Activated CD8-positive, alpha-beta memory T cell treated with anti-CD3 and anti-CD28 coated beads, Interleukin-2, amount 50 U/mL, for 48 hours (primary cell): ENCODE measurements around the gene MRNIP.
"Not testable (repeated sequence)": the region's sequence is repeated elsewhere in the genome, so short reads cannot be mapped to it uniquely, and the experiment has no call there.

ENCODE experiments used
- DNase-seq: peaks from one replicate; pipeline ENCODE4 v3.0.0-alpha.2; 2020

Gene MRNIP

GRCh38 chr5:179802207-179802883 lies 56.3 kb downstream of the MRNIP start:
- DNase-seq, result no peak

- DNase-seq, result peak; percentile 92
Measured at GRCh38 chr5:179801304-179802206, 57.1 kb downstream of the MRNIP start.

DNA sequence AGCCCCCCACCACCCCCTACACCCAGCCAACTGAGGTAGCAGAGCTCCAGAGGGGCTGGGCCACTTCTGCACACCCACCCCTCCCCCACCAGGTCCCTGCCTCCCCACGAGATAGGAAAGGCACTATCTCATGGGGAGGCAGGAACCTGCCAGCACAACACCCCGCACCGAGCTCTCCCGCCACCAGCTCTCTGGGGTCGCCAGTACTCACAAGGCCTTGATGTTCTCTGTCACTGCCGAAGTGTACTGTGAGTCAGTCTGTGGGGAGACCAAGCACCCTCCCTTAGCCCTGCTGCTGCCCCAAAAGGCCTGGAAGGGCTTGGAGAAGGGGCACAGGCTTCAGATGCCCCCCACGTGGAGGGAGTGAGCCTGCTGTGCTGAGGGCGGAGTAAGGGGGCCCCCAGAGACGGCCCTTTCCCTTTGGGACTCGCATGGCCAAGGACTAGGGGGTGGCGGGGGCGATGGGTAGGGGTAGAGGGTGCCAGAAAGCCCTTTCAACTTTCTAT lies 57.9 kb downstream of the MRNIP start:
- DNase-seq, result no peak

- DNase-seq, result no peak
Measured at GRCh38 chr5:179800071-179800695, 58.4 kb downstream of the MRNIP start.

DNA sequence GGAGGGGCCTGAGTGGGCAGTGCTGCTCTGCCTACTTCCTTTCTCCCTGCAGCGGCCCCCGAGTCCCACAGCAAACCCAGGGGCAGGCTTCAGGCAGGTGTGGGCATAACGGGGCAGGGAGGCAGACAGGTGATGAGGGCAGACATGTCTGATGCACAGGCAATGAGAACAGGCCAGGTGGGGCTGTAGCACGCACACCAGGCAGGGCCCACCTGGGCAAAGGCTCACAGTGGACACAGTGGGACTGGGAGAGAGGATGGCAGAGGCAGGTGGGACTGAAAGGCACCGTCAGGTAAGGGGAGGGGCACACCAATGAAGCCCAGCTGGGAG lies 59.0 kb downstream of the MRNIP start:
- DNase-seq, result no peak

DNA sequence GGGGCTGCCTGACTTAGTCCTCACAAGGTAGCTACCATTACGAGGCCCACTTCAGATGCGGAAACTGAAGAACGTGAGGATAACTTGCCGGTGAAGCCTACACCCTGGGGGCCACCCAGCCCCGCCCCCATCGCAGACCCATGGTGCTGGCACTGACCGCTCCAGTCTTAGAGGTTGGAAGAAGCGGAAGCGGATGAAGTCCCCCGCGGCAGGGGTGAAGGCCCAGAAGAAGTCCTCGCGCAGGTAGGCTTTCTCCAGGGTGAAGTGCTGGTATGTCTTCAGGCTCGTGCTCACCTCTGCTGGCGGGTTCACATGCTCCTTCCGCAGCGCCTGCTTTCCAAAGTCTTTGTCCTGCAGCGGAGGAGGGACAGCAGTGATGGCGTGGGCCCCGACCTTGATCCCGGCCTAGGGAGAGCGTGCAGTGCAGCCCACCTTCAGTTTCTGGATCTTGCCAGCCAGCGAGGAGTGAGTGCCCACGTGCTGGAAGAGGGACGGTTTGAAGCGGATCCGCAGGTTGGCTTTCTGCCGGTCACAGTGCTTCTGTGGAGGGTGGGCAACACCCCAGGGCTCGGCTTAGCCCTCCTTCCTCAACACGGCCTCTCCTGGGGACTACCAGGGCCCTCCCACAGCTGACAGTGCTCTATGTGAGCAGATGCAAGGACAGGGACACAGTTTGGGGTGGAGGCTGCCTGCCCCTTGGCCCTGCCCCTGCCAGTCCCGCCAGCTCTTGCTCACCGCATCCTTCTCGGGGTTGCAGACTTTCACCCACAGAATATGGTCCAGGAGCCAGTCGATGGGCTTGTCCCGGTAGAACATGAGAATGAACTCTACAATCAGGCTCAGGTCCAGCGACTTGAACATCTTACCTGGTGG lies 59.6 kb downstream of the MRNIP start:
- no peak for DNase-seq

GRCh38 chr5:179798144-179798770 lies 60.4 kb downstream of the MRNIP start:
- no peak for DNase-seq

GRCh38 chr5:179797741-179798140 lies 60.9 kb downstream of the MRNIP start:
- DNase-seq, result no peak

DNA sequence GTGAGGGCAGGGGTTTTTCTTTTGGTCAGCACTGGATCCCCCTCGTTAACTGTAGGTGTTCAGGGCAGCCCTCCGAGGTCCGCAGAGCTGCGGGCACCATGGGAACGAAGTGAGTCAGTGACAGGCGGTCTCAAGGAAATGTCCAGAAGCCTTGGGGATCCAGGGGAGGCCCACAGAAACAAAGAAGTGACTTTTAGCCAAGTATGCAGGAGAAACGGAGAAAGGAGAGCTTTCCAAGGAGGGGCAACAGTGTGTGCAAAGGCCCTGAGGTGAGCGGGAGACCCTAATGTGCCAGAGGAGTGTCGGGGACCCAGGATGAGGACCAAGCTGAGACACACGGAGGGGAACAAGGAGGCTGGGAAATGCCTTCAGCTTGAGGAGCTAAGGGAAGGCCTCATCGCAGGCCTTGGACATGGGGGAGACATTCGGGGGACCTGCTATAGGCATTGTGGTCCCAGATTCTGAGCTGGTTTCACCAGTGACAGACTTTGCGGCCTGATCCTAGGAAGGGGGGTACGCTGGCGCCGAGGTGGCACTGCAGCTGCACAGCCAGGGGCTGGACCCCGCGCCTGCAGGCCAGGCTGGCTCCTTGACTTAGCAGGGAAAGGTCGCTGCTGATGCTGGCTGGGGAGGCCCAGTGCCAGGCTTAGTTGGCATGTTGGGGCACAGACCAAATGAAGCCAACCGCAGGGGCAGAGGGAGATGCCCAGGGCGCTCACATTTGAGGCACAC lies 61.6 kb downstream of the MRNIP start:
- no peak for DNase-seq

- peak; percentile 85 for DNase-seq
Measured at GRCh38 chr5:179795863-179796833, 62.5 kb downstream of the MRNIP start.

DNA sequence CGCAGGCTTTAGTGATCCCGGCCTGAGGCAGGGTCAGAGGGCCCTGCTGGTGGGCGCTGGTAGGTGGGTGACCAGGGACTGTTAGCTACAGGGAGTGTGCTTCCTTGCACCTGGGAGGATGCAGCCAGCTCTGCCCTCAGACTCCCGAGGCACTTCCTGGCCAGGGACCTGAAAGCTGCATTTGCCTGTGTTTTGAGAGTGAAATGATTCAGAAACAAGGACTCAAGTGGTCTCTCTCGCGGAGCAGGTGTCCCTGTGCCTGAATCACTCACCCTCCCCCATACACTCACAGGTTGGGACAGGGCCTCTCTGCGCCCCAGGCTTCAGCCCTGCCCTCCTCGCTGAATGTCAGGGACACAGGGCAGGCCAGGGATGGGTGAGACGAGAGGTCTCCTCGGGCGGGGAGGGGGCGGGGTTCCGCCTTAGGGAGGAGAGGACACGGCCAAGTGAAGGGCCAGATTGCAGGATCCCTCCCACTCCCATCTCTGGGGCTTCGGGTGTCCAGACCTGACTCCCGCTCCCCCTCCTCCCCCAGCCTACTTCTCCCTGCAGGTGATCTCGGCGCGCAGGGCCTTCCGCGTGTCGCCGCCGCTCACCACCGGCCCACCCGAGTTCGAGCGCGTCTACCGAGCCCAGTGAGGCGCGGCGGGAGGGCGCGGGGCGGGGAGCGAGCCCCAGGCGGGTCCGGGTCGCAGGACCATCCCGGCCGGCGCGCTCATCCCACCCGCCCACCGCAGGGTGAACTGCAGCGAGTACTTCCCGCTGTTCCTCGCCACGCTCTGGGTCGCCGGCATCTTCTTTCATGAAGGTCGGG lies 63.4 kb downstream of the MRNIP start:
- DNase-seq, result peak; percentile 59

- DNase-seq, result peak; percentile 56
Measured at GRCh38 chr5:179794575-179794974, 64.0 kb downstream of the MRNIP start.

GRCh38 chr5:179794171-179794570 lies 64.4 kb downstream of the MRNIP start:
- DNase-seq, result no peak

DNA sequence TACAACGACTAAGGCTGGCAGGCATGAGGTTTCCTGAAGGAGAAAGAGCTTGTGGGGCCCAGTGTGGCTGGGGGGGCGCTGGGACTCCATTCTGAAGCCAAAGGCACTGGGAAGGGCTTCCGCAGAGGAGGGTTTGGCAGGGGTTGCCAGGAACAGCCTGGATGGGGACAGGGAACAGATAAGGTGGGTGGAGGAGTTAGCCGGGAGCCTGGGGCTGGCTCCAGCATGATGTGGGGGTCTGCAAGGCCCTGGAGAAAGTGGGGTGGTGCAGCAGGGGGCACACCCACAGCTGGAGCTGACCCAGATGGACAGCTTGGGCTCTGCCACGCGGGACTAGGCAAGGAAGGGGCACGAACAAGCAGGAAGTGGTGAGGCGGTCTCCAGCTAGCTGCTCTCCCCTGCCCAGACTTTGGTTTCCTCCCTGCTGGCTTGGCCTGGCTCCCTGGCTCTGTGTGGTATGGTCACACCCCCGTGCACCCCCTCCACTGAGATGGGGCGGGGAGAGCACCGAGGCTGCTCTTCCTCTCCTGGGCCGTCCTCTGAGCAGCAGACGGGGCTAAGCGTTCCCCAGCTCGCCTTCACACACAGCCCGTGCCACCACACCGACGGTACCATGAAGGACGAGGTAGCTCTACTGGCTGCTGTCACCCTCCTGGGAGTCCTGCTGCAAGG lies 65.0 kb downstream of the MRNIP start, which contains the start of gene LTC4S:
Gene LTC4S, plus strand, starts transcription at position 519 of the 672 bp plus-strand sequence. Its CDS starts 95 bp downstream, at position 614.
- peak; percentile 66 for DNase-seq

DNA sequence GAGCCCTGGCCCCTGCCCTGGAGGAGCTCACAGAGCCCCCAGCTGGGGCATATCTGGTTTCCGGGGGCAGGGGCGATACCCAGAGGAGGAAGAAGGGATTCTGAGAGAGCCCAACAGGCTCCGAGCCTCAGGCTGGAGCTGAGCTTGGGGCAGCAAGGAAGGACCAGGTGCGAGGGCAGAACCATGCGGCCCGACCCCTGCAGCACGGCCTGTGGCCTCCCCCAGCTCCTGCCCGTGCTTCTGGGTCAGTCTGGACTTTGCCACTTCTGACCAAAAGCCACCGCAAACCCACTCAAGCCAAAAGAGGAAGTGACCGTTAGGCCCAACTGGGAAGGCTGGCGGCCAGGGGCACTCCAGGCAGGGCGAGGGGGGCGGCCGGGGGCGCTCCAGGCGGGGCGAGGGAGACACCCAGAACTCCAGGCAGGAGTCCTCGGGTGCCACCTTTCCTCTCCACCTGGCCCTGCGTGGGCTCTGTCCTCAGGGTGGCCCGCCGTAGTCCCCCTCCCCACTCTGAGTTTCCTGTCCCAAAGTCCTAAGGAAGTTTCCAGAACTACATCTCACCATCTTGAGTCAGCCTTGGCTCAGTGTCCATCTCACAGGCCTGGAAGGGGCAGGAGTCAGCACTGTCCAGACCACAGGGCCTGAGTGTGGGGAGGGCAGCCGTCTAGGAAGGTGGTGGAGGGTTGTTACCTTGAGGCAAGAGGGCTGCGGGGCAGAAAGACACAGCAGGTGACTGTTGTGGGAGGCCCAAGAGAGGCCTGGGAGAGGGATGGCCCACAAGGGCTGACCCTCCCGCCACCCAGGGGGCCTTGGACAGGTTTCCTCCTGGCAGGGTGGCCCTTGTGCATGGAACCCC lies 65.8 kb downstream of the MRNIP start:
- no peak for DNase-seq

- no peak for DNase-seq
Measured at GRCh38 chr5:179791881-179792611, 66.6 kb downstream of the MRNIP start.

- not testable (repeated sequence) for DNase-seq
Measured at GRCh38 chr5:179789278-179789677, 69.3 kb downstream of the MRNIP start.
